HL-60 (cell line): ENCODE data around the gene MSX2.

Experiments used
- DNase-seq, 2 experiments: peaks; one replicate each; pipeline ENCODE4 v3.0.0-alpha.2; 2010 to 2020; ENCODE audit warnings: low read depth in 1 of 2, low spot score in 1 of 2
- H3K27ac ChIP-seq: fragments of 250-450 bp; sonication (Bioruptor Pico); replicated peaks from 2 replicates; pipeline ENCODE4 v1.5.1; 2020; ENCODE audit warnings: mild to moderate bottlenecking, moderate library complexity
- H3K27me3 ChIP-seq: fragments of 250-450 bp; sonication (Bioruptor Pico); 2 replicates; pipeline ENCODE4 v1.5.1; 2021; ENCODE audit warnings: mild to moderate bottlenecking, moderate library complexity; ENCODE audit not compliant: insufficient read depth, poor library complexity, severe bottlenecking
- H3K4me3 ChIP-seq: replicated peaks from 2 replicates; pipeline ENCODE4 v1.5.1; 2011; ENCODE audit warnings: mild to moderate bottlenecking, control low read depth, low read length; ENCODE audit not compliant: insufficient read depth
- CTCF ChIP-seq: IDR thresholded peaks from one replicate; pipeline ENCODE4 v1.5.1; 2011; ENCODE audit warnings: low read length, control low read depth, inconsistent platforms; ENCODE audit not compliant: insufficient read depth
- GABPA ChIP-seq: IDR thresholded peaks from 2 replicates; pipeline ENCODE4 v1.6.1; 2012; ENCODE audit warnings: low read depth
- POLR2AphosphoS5 ChIP-seq: IDR thresholded peaks from 2 replicates; pipeline ENCODE4 v1.6.1; 2012; ENCODE audit warnings: low read depth
- SPI1 ChIP-seq: IDR thresholded peaks from 2 replicates; pipeline ENCODE4 v1.6.1; 2012; ENCODE audit warnings: low read depth, mild to moderate bottlenecking, borderline replicate concordance
- TF ChIP-seq, protein P1 (sequence below): IDR thresholded peaks from 2 replicates; pipeline ENCODE4 v1.6.1; 2012; ENCODE audit warnings: low read depth; ENCODE audit not compliant: insufficient replicate concordance

The MSX2 gene

DNA sequence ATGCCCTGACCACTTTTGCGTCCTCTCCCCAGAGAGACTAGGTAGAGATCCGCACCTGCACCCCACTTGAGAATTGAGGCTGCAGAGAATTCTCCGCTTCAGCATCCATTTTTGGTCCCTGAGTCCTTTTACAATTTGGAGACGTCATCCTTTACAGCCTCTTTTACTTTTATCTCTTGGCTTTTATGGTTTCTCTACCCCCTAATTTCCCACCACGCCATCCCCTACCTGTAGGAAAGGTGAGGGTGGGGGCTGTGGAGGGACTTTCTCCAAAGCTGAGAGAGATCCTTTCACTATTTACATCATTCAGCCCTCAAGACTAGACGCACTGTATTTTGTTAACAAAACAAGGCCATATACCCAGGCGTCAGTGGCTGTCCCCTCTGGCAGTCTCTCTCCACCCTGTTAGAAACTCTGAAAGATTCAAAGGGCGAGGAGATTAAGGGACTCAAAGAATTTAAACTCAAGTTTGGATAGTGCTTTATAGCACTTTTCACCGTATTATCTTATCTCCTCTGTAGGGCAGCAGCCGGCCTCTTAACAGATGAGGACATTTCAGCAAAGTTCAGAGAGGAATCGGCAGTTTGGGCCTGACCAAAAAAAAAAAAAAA lies 1.7 kb downstream of the MSX2 start:
- DNase-seq: no peak
- no peak overlapping the region for H3K4me3 ChIP-seq
- no peak overlapping the region for H3K27ac ChIP-seq
- peaks cover 57% of the 10 kb centered on the region for H3K27me3 ChIP-seq
- TF ChIP-seq CTCF (no peak), SPI1 (no peak), POLR2AphosphoS5 (no peak), GABPA (no peak)
- TF ChIP-seq, protein P1, sequence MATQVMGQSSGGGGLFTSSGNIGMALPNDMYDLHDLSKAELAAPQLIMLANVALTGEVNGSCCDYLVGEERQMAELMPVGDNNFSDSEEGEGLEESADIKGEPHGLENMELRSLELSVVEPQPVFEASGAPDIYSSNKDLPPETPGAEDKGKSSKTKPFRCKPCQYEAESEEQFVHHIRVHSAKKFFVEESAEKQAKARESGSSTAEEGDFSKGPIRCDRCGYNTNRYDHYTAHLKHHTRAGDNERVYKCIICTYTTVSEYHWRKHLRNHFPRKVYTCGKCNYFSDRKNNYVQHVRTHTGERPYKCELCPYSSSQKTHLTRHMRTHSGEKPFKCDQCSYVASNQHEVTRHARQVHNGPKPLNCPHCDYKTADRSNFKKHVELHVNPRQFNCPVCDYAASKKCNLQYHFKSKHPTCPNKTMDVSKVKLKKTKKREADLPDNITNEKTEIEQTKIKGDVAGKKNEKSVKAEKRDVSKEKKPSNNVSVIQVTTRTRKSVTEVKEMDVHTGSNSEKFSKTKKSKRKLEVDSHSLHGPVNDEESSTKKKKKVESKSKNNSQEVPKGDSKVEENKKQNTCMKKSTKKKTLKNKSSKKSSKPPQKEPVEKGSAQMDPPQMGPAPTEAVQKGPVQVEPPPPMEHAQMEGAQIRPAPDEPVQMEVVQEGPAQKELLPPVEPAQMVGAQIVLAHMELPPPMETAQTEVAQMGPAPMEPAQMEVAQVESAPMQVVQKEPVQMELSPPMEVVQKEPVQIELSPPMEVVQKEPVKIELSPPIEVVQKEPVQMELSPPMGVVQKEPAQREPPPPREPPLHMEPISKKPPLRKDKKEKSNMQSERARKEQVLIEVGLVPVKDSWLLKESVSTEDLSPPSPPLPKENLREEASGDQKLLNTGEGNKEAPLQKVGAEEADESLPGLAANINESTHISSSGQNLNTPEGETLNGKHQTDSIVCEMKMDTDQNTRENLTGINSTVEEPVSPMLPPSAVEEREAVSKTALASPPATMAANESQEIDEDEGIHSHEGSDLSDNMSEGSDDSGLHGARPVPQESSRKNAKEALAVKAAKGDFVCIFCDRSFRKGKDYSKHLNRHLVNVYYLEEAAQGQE: no peak

- TF ChIP-seq CTCF: no peak
- no peak for TF ChIP-seq GABPA
- TF ChIP-seq SPI1: no peak
- TF ChIP-seq, protein P1: no peak
- no peak for TF ChIP-seq POLR2AphosphoS5
- peaks cover 57% of the 10 kb centered on the region for H3K27me3 ChIP-seq
- H3K4me3 ChIP-seq: no peak overlapping the region
- DNase-seq: no peak
- no peak overlapping the region for H3K27ac ChIP-seq
These were observed 2.8 kb downstream of the MSX2 start for GRCh38 chr5:174726916-174727793.

- no peak overlapping the region for H3K4me3 ChIP-seq
- H3K27ac ChIP-seq: no peak overlapping the region
- H3K27me3 ChIP-seq: peaks cover 54% of the 10 kb centered on the region
- TF ChIP-seq POLR2AphosphoS5 (no peak), SPI1 (no peak), GABPA (no peak), CTCF (no peak)
- TF ChIP-seq, protein P1: no peak
- no peak for DNase-seq
These were observed 3.7 kb downstream of the MSX2 start for GRCh38 chr5:174727794-174728680.
